ENCODE measurements around the gene CRELD2. TPM values are rescaled to one million over a fixed set of nuclear protein-coding genes. Genes with fewer than 3 reads are reported as not detected.
A peak's percentile ranks its signal among the peaks of the same experiment; 100 is the strongest.

CRELD2 gene
- total and polyA plus RNA-seq, 8 donors: 28.5 to 79.7 (median 34.1) TPM

GRCh38 chr22:49969751-49970527, 51.5 kb downstream of the CRELD2 start:
- no peaks in the 10 kb centered on the region for H3K9me3 ChIP-seq
- DNase-seq (peak in 1 of 4 donors; percentile 78), ATAC-seq (no peak)
- no peak overlapping the region for H3K4me3 ChIP-seq
- H3K27ac ChIP-seq: peak overlapping the region; percentile 61 to 96
- intact Hi-C loops (cut with DNase I): no loop called here
- H3K4me1 ChIP-seq: peaks cover 24 to 77% of the 10 kb centered on the region in 2 donors
- H3K36me3 ChIP-seq: peaks cover 0 to 14% of the 10 kb centered on the region in 2 donors
- H3K27me3 ChIP-seq: peaks cover 0 to 8% of the 10 kb centered on the region in 2 donors
- no peak for TF ChIP-seq CTCF (IDR thresholded peaks at IDR 0.05)

GRCh38 chr22:49970528-49971231, 52.2 kb downstream of the CRELD2 start:
- Histone ChIP-seq H3K27me3 (peaks cover 0 to 8% of the 10 kb centered on the region in 2 donors), H3K9me3 (no peaks in the 10 kb centered on the region), H3K4me1 (peaks cover 24 to 69% of the 10 kb centered on the region in 2 donors), H3K27ac (peak overlapping the region; percentile 76 to 96), H3K4me3 (peak overlapping the region; percentile 33 to 57), H3K36me3 (peaks cover 0 to 7% of the 10 kb centered on the region in 2 donors)
- intact Hi-C loops (cut with DNase I): no loop called here
- ATAC-seq (peak; percentile 89), DNase-seq (peak in 3 of 4 donors; percentile 87 to 99 (median 97))
- TF ChIP-seq CTCF (IDR thresholded peaks at IDR 0.05): no peak

- no peaks in the 10 kb centered on the region for H3K9me3 ChIP-seq
- intact Hi-C loops (cut with DNase I): no loop called here
- peaks cover 0 to 5% of the 10 kb centered on the region in 2 donors for H3K36me3 ChIP-seq
- DNase-seq (peak in 2 of 4 donors; percentile 87 to 98), ATAC-seq (peak; percentile 65)
- peak overlapping the region; percentile 33 to 57 for H3K4me3 ChIP-seq
- H3K27ac ChIP-seq: peak overlapping the region; percentile 76 to 96
- peaks cover 0 to 8% of the 10 kb centered on the region in 2 donors for H3K27me3 ChIP-seq
- H3K4me1 ChIP-seq: peaks cover 17 to 69% of the 10 kb centered on the region in 2 donors
- peak in 1 of 2 donors; percentile 9 for TF ChIP-seq CTCF (IDR thresholded peaks at IDR 0.05)
These were observed 53.1 kb downstream of the CRELD2 start for GRCh38 chr22:49971232-49972162.

GRCh38 chr22:49972163-49973017, 54.0 kb downstream of the CRELD2 start:
- H3K27me3 ChIP-seq: peaks cover 0 to 8% of the 10 kb centered on the region in 2 donors
- intact Hi-C loops (cut with DNase I): no loop called here
- peaks cover 0 to 5% of the 10 kb centered on the region in 2 donors for H3K36me3 ChIP-seq
- H3K27ac ChIP-seq: peak overlapping the region in 1 of 2 donors; percentile 96
- no peak for ATAC-seq
- H3K4me3 ChIP-seq: peak overlapping the region in 1 of 2 donors; percentile 57
- TF ChIP-seq CTCF (IDR thresholded peaks at IDR 0.05): no peak
- H3K4me1 ChIP-seq: peaks cover 8 to 61% of the 10 kb centered on the region in 2 donors
- DNase-seq: peak in 2 of 4 donors; percentile 39 to 81
- H3K9me3 ChIP-seq: no peaks in the 10 kb centered on the region
